ENCODE results near the gene SHLD1. TPM values are rescaled to one million over a fixed set of nuclear protein-coding genes. Genes with fewer than 3 reads are reported as not detected.
A peak's percentile ranks its signal among the peaks of the same experiment; 100 is the strongest.

The SHLD1 gene
- total and polyA plus RNA-seq, 7 donors = 3.7 to 16.8 (median 8.6) TPM

GRCh38 chr20:5767493-5768098, 17.4 kb downstream of the SHLD1 start:
- TF ChIP-seq CTCF (IDR thresholded peaks at IDR 0.05) = no peak
- H3K4me3 ChIP-seq = no peak overlapping the region
- 55 to 62% (median 56%) methylated on average over 9 of the region's 9 CpGs for WGBS, 3 donors
- no peaks in the 10 kb centered on the region for H3K27me3 ChIP-seq (ENCODE audit: insufficient read depth in 3 of 3, low read length in 2 of 3)
- DNase-seq (peak; percentile 38 to 58), ATAC-seq (peak; percentile 79 to 92 (median 86))
- intact Hi-C loops (cut with DNase I) = no loop called here
- H3K9me3 ChIP-seq = no peaks in the 10 kb centered on the region
- no peaks in the 10 kb centered on the region for H3K36me3 ChIP-seq (ENCODE audit: insufficient read depth in 1 of 2, low read depth in 1 of 2)
- no peaks in the 10 kb centered on the region for H3K4me1 ChIP-seq
- H3K27ac ChIP-seq = peak overlapping the region; percentile 54

- H3K9me3 ChIP-seq = no peaks in the 10 kb centered on the region
- no peak overlapping the region for H3K4me3 ChIP-seq
- H3K4me1 ChIP-seq = peaks cover 6% of the 10 kb centered on the region
- no peak overlapping the region for H3K27ac ChIP-seq
- ATAC-seq = no peak
- WGBS, 3 donors = 96 to 99% (median 98%) methylated on average over 3 of the region's 3 CpGs
- no peaks in the 10 kb centered on the region for H3K27me3 ChIP-seq (ENCODE audit: insufficient read depth in 3 of 3, low read length in 2 of 3)
- no peak for TF ChIP-seq CTCF (IDR thresholded peaks at IDR 0.05)
- peaks cover 2 to 21% of the 10 kb centered on the region in 2 donors for H3K36me3 ChIP-seq (ENCODE audit: insufficient read depth in 1 of 2, low read depth in 1 of 2)
- DNase-seq = no peak
- intact Hi-C loops (cut with DNase I) = loop anchor here in 1 of 2 donors (5.0 kb wide), 1 partner anchor 163 kb away; no protein-coding TSS in a partner anchor
These were observed 20.2 kb downstream of the SHLD1 start for GRCh38 chr20:5770231-5770986.

- DNase-seq (no peak), ATAC-seq (no peak)
- Histone ChIP-seq H3K27me3 (ENCODE audit: insufficient read depth in 3 of 3, low read length in 2 of 3) (no peaks in the 10 kb centered on the region), H3K4me1 (peaks cover 6% of the 10 kb centered on the region), H3K27ac (no peak overlapping the region), H3K9me3 (no peaks in the 10 kb centered on the region), H3K36me3 (ENCODE audit: insufficient read depth in 1 of 2, low read depth in 1 of 2) (peaks cover 2 to 23% of the 10 kb centered on the region in 2 donors), H3K4me3 (no peak overlapping the region)
- TF ChIP-seq CTCF (IDR thresholded peaks at IDR 0.05) = no peak
- intact Hi-C loops (cut with DNase I) = loop anchor here in 1 of 2 donors (5.0 kb wide), 1 partner anchor 164 kb away; no protein-coding TSS in a partner anchor
- 76 to 88% (median 84%) methylated on average over 1 of the region's 1 CpG for WGBS, 3 donors
These were observed 20.8 kb downstream of the SHLD1 start for GRCh38 chr20:5770987-5771318.

GRCh38 chr20:5772704-5773103, 22.5 kb downstream of the SHLD1 start:
- no peaks in the 10 kb centered on the region for H3K27me3 ChIP-seq (ENCODE audit: insufficient read depth in 3 of 3, low read length in 2 of 3)
- no peak for TF ChIP-seq CTCF (IDR thresholded peaks at IDR 0.05)
- no peak overlapping the region for H3K4me3 ChIP-seq
- H3K4me1 ChIP-seq = peaks cover 6% of the 10 kb centered on the region
- H3K36me3 ChIP-seq (ENCODE audit: insufficient read depth in 1 of 2, low read depth in 1 of 2) = peaks cover 2 to 39% of the 10 kb centered on the region in 2 donors
- ATAC-seq (no peak), DNase-seq (no peak)
- H3K9me3 ChIP-seq = no peaks in the 10 kb centered on the region
- whole genome bisulfite sequencing, 3 donors = 90 to 93% (median 90%) methylated on average over 5 of the region's 5 CpGs
- H3K27ac ChIP-seq = no peak overlapping the region
- intact Hi-C loops (cut with DNase I) = loop anchor here in 1 of 2 donors (5.0 kb wide), 1 partner anchor 165 kb away; no protein-coding TSS in a partner anchor
